T-helper 2 cell treated with Interferon-gamma antibody and Interleukin-4, amounts not matched to agents 5 μg/mL and 100 μg/mL, for 36 hours (primary cell): ENCODE data around the gene STOX2.
"Not testable (repeated sequence)": the region's sequence is repeated elsewhere in the genome, so short reads cannot be mapped to it uniquely, and the experiment has no call there.

Experiments used
- DNase-seq: peaks from one replicate; pipeline ENCODE4 v3.0.0; 2021; ENCODE audit warnings: low spot score
- H3K27ac Mint-ChIP-seq: one replicate; pipeline ENCODE4 v1.8.0; 2021; ENCODE audit warnings: mild to moderate bottlenecking, mixed read lengths
- H3K27me3 Mint-ChIP-seq: one replicate; pipeline ENCODE4 v1.8.0; 2021; ENCODE audit warnings: low read depth, mixed read lengths
- H3K36me3 Mint-ChIP-seq: one replicate; pipeline ENCODE4 v1.8.0; 2021; ENCODE audit warnings: low read depth, mixed read lengths
- H3K4me1 Mint-ChIP-seq: one replicate; pipeline ENCODE4 v1.8.0; 2021; ENCODE audit warnings: low read depth, mixed read lengths
- H3K4me3 Mint-ChIP-seq: one replicate; pipeline ENCODE4 v1.8.0; 2022; ENCODE audit warnings: mild to moderate bottlenecking, moderate library complexity, mixed read lengths
- H3K9me3 Mint-ChIP-seq: one replicate; pipeline ENCODE4 v1.8.0; 2021; ENCODE audit warnings: mixed read lengths

The STOX2 gene

DNA sequence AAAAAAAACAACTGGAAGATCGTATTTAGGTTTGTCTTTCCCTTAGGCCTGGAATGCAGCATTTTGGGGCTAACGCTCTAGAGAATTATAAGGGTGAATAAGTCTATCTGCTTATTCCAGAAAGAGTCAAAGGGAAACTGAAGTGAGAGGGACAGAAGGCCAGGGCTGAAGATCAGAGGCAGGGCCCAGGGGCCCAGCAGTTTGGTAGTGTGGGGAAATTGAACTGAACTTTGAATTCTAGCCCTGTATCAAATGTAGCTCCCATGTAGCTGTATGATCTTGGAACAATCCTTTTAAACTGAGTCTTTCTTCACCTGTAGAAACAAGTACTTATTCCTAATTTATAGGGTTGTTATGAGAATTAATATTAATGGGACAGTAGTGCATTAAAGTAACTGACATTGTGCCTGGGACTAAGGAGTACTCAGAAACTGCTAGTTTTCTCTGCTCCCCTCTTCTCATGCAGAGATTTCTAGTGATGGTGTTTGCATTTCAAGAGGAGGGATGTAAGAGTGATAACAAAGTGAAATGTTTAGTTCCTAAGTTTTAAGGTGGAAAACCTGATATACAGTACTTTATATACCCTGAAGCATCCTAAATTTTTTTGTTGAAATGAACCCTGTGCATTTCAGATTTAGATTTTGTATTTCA lies 30.4 kb downstream of the STOX2 start:
- no peaks in the 10 kb centered on the region for H3K36me3 Mint-ChIP-seq

DNA sequence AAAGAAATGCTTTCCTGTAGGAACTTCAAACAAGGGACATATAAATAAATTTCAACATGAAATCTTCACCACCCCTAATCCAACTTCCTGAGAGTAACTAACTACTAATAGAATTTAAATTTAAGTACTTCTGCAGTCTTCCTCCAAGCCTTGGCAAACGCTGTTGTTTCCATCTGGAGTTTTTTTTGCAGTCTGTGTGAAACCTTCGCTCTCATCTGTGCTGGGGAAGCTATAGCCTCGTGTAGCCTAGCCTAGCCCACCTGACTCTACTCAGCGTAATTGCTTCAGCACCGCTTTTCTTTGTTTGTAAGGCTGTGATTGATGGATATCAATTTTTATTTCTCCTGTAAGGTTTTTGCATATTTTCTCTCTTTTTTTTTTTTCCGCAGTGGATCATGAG lies 30.9 kb downstream of the STOX2 start:
- Mint-ChIP-seq H3K27ac (no peak overlapping the region), H3K4me3 (no peak overlapping the region), H3K4me1 (peaks cover 2% of the 10 kb centered on the region), H3K36me3 (no peaks in the 10 kb centered on the region), H3K27me3 (peaks cover 2% of the 10 kb centered on the region), H3K9me3 (no peaks in the 10 kb centered on the region)
- DNase-seq: no peak

More for the DNA sequence above, 30.4 kb downstream of the STOX2 start:
- H3K4me1 Mint-ChIP-seq: no peaks in the 10 kb centered on the region
- no peak overlapping the region for H3K4me3 Mint-ChIP-seq
- DNase-seq: no peak
- H3K27ac Mint-ChIP-seq: no peak overlapping the region
- H3K27me3 Mint-ChIP-seq: peaks cover 2% of the 10 kb centered on the region
- no peaks in the 10 kb centered on the region for H3K9me3 Mint-ChIP-seq

DNA sequence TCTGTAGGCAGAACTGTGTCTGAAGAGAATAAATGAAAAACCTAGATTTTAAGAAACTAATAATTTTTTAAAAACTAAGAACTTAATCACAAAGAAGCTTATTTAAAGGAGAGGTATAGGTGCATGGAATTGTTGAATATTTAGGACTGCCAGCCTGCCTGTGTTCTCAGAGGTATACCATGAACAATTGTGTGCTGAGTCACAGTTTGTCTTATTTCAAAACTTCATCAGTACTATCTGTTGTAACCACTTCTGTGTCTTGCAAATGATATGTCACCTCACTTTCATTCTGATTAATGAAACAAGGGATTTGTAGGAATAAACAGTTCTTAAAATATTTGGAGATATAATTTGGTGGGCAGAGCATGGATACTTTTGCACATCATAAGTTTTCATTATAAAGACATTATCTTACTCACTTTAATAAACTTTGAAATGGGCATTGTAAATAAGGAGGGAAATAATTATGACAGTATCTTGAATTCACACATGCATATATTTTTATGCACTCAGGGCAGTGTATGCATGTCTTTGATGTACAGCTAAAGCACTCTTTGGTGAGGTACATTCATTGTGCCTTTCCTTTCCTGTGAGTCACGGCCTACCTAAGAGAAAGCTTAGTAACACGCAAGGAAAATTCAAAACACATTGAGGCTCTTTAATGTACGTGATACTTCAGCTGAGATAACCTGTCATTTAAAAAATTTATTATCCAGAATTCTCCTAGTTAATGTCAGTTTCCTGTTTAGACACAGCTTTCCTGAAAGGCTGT lies 31.7 kb downstream of the STOX2 start:
- Mint-ChIP-seq H3K36me3 (no peaks in the 10 kb centered on the region), H3K27me3 (peaks cover 2% of the 10 kb centered on the region), H3K27ac (no peak overlapping the region), H3K4me1 (peaks cover 2% of the 10 kb centered on the region), H3K4me3 (no peak overlapping the region), H3K9me3 (no peaks in the 10 kb centered on the region)
- no peak for DNase-seq

DNA sequence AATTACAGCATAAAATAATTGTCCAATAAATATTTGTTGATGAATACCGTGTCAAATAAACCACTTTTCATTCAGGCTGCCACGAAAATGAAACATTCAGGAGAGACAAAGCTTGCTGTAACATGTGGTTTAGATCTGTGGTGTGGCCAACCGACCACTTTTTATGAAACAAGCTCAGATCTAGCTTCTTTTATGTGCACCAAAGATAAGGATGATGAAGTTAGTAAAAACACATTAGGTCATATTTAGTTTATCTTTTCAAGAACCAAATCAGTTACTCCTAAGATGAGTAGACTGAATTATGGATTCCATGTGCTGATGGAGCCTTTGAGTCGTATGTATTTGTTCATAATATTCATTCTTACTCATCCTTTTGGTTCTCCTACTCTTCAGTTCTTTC lies 35.8 kb downstream of the STOX2 start:
- Mint-ChIP-seq H3K4me1 (peaks cover 2% of the 10 kb centered on the region), H3K4me3 (no peak overlapping the region), H3K36me3 (no peaks in the 10 kb centered on the region), H3K27ac (no peak overlapping the region), H3K27me3 (peaks cover 6% of the 10 kb centered on the region), H3K9me3 (no peaks in the 10 kb centered on the region)
- no peak for DNase-seq

DNA sequence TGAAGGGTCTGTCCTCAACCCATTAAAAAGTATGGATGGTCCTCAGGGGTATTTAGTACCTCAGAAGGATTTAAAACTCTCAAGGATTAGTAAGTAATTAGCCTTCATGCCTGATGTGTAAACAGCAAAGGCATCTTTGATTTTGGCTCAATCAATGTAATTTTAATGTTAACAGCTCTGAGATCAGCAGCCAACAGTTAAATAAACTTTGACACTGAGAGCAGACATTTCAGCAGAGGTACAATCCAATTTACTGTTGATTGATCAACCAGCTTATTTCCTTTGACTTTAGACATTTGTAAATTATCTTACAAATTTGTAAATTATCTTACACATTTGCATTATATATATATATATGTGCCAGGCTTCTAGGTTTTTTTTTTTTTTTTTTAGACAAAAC lies 36.9 kb downstream of the STOX2 start:
- H3K4me1 Mint-ChIP-seq: peaks cover 2% of the 10 kb centered on the region
- DNase-seq: no peak
- no peaks in the 10 kb centered on the region for H3K9me3 Mint-ChIP-seq
- no peak overlapping the region for H3K4me3 Mint-ChIP-seq
- no peak overlapping the region for H3K27ac Mint-ChIP-seq
- H3K36me3 Mint-ChIP-seq: no peaks in the 10 kb centered on the region
- peaks cover 6% of the 10 kb centered on the region for H3K27me3 Mint-ChIP-seq

DNA sequence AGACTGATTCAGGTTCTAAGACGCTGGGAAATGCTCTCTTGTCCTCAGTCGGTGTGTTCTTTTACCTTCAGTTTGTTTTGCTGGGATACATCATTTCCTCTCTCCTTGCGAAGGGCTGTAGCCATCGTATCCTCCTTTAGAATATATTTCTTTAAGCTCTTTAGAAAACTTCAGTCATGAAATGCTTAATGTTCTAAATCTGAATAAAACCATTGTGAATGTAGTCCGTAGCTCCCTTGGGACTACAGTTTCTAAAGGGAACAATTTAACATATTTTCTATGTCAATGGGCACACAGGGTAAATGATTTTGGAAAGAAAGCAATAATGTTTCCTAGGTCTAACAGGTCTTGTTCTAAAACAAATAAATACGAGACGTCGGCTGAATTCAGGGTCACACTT lies 40.6 kb downstream of the STOX2 start:
- Mint-ChIP-seq H3K4me1 (peaks cover 2% of the 10 kb centered on the region), H3K9me3 (no peaks in the 10 kb centered on the region), H3K4me3 (no peak overlapping the region), H3K36me3 (no peaks in the 10 kb centered on the region), H3K27ac (no peak overlapping the region), H3K27me3 (peaks cover 4% of the 10 kb centered on the region)
- DNase-seq: no peak

DNA sequence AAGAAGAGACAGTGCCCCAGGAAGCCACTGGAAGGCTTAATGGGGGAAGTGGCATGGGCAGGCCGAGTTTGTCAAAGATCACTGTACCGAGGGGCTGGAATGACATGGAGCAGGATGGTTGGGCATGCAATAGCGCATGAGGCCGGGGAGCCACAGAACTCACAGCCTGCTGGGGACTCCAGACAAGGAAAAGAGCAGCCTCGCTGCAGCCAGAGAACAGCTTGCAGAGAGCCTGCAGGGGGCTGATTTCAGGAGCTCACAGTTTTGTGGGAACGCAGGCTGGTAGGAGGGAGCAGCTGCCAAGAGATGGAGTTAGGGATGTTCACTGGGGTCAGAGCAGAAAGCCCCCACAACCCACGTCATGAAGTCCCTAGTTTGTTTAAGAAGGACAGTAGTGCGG lies 45.4 kb downstream of the STOX2 start:
- no peak for DNase-seq
- no peaks in the 10 kb centered on the region for H3K9me3 Mint-ChIP-seq
- H3K4me1 Mint-ChIP-seq: no peaks in the 10 kb centered on the region
- no peaks in the 10 kb centered on the region for H3K36me3 Mint-ChIP-seq
- H3K4me3 Mint-ChIP-seq: no peak overlapping the region
- H3K27me3 Mint-ChIP-seq: no peaks in the 10 kb centered on the region
- H3K27ac Mint-ChIP-seq: no peak overlapping the region

DNA sequence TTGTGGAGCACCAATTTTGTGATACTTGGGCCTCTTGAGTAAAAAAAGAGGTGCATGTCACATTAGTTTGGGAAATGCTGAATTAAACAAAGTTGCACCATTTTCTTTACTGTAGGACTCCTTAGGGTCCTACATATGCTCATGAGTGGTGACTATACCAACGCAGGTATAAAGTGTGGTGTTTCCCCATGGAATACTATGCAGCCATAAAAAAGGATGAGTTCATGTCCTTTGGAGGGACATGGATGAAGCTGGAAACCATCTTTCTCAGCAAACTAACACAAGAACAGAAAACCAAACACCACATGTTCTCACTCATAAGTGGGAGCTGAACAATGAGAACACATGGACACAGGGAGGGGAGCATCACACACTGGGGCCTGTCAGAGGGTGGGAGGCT lies 47.5 kb downstream of the STOX2 start:
- not testable (repeated sequence) for H3K4me1 Mint-ChIP-seq, H3K9me3 Mint-ChIP-seq

DNA sequence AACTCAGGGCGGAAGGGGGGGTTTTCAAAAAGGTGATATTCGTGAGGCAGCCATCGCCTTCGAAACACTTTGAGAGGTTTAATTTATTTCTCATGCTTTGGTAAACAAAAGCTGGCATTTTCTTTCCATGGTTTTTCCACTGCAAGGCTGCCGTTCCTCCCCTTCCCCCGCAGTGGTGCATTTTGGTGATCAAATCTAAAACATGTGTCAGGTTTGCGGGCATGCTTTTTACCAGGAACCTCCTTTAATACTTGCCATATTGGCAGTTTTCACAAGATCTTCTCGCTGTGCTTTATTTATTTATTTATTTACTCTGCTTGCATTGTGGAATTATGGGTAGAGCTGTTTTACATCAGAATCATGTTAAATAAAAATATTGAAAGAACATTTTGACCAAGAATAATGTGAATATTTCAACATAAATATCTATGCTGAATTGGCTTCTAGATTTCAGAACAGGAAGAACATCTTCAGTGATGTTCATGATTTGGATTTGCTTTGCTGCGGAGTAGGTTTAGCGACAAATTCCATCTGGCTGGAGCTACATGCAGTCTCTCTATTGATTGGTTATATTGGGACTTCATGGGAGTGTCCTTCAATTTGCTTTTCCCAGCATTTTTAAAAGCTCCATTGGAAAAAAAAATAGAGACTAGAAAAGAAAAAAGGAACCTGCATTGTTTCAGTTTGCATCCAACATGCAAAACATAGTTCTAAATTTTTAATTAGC lies 54.4 kb downstream of the STOX2 start:
- no peaks in the 10 kb centered on the region for H3K36me3 Mint-ChIP-seq
- no peak for DNase-seq
- H3K4me3 Mint-ChIP-seq: no peak overlapping the region
- no peaks in the 10 kb centered on the region for H3K4me1 Mint-ChIP-seq
- H3K27ac Mint-ChIP-seq: no peak overlapping the region
- H3K27me3 Mint-ChIP-seq: no peaks in the 10 kb centered on the region
- H3K9me3 Mint-ChIP-seq: no peaks in the 10 kb centered on the region

More for the DNA sequence above, 47.5 kb downstream of the STOX2 start:
- not testable (repeated sequence) for H3K27me3 Mint-ChIP-seq, H3K36me3 Mint-ChIP-seq, H3K4me3 Mint-ChIP-seq, H3K27ac Mint-ChIP-seq, DNase-seq

DNA sequence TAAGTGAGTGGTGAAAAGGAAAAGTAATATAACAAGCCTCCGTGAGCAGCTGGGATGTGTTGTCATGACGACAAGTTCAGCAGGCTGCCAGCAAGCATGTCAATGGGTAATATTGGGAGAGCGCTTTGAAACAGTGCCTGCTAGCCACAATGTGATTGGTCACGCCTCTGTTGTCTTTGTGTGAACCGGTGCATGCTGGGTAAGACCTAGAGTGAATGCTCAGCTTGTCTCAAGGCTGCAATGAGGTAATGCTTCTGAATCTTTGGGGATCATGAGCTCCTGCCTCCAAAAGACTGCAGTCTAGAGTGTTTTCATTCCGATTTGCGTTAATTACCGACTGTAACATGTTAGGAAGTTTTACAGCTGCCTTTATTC lies 54.9 kb downstream of the STOX2 start:
- Mint-ChIP-seq H3K4me1 (no peaks in the 10 kb centered on the region), H3K4me3 (no peak overlapping the region), H3K27me3 (no peaks in the 10 kb centered on the region), H3K9me3 (no peaks in the 10 kb centered on the region), H3K27ac (no peak overlapping the region), H3K36me3 (no peaks in the 10 kb centered on the region)
- no peak for DNase-seq

DNA sequence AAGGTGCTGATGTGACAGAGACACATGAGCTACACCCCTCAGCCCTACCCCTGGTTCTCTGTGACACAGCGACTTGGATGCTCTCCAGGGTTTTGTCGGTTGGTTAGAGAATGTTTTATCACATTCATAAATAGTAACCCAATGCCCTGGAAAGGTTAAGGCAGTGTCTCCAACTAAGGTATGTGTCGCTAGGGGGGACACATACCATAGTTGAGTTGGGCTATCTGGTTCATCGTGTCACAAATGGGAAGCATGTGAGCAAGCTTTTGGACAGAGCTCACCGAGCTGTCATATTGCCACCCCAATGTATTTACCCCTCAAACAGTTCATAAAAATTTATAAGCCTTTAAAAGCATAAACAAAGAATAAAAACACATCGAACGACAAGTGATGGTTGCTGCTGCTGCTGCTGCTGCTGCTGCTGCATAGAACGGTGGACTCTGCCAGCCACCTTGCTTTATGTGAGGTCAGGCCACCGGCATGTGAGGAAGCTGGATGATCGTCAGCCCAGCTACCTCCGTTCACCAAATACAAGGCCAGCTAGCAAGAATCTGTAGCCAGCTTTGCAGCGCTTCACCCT lies 55.9 kb downstream of the STOX2 start:
- no peaks in the 10 kb centered on the region for H3K36me3 Mint-ChIP-seq
- no peak overlapping the region for H3K4me3 Mint-ChIP-seq
- no peaks in the 10 kb centered on the region for H3K9me3 Mint-ChIP-seq
- no peak for DNase-seq
- no peaks in the 10 kb centered on the region for H3K4me1 Mint-ChIP-seq
- no peak overlapping the region for H3K27ac Mint-ChIP-seq
- H3K27me3 Mint-ChIP-seq: peaks cover 3% of the 10 kb centered on the region

DNA sequence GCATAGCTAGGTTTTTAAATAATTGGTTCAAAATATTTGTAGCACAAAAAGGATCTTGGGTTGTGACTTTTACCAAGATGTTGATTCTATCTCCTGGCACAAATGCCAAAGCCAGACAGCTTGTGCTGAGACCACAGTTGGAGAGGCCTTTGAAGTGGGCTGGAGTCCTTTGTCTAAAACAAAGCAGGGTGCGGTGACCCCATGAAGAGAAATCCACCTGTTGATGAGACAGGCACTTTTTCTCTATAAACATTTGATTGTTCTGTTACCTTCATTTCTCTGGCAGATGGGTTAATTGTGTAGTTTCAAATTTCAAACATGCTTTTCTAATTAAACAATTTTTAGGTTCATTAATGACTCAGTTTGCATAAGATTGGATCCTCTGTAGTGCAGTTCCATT lies 56.7 kb downstream of the STOX2 start:
- Mint-ChIP-seq H3K36me3 (no peaks in the 10 kb centered on the region), H3K9me3 (no peaks in the 10 kb centered on the region), H3K27ac (no peak overlapping the region), H3K4me3 (no peak overlapping the region), H3K4me1 (no peaks in the 10 kb centered on the region), H3K27me3 (peaks cover 7% of the 10 kb centered on the region)
- no peak for DNase-seq

DNA sequence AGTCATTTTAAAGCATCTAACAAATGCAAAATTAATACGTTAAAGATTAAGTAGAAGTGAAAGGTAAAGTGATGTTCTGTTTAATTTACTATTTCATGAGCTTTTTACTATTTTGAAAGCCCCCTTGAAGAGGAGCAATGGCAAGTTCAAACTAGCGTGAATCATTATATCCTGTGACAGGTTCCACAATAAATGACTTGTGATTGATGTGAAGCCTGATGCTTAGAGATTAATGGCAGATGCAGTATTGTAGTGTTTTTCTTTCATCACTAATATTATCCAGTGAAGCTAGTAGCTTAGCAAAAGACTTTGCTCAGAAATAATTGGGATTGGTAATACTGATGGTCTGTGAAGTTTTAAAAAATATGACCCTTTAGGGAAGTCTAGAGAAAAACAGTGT lies 57.3 kb downstream of the STOX2 start:
- H3K27ac Mint-ChIP-seq: no peak overlapping the region
- H3K4me3 Mint-ChIP-seq: no peak overlapping the region
- DNase-seq: no peak
- H3K9me3 Mint-ChIP-seq: no peaks in the 10 kb centered on the region
- no peaks in the 10 kb centered on the region for H3K4me1 Mint-ChIP-seq
- peaks cover 11% of the 10 kb centered on the region for H3K27me3 Mint-ChIP-seq
- no peaks in the 10 kb centered on the region for H3K36me3 Mint-ChIP-seq

DNA sequence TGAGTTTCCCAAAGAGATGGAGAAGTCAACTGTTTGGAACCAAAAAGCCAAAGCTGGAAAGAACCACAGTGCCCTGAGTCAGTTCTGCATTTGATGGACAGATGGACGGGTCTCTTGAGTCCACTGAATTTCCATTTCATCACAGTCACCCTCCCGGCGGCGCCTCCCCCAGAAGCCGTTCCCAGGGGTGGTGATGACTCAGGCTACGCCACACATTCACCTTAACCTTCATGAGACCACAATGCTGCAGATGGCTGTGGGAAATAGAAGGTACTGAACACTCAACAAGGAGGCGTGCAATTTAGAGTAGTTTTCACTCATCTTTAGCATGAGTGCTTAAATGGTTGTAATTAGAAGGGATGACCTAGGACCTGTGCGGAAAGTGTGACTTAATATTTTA lies 61.3 kb downstream of the STOX2 start:
- no peak overlapping the region for H3K4me3 Mint-ChIP-seq
- H3K27ac Mint-ChIP-seq: no peak overlapping the region
- no peak for DNase-seq
- no peaks in the 10 kb centered on the region for H3K36me3 Mint-ChIP-seq
- no peaks in the 10 kb centered on the region for H3K4me1 Mint-ChIP-seq
- H3K27me3 Mint-ChIP-seq: peaks cover 19% of the 10 kb centered on the region
- no peaks in the 10 kb centered on the region for H3K9me3 Mint-ChIP-seq
